ENCODE data around the gene SMAP1.

Gene SMAP1

GRCh38 chr6:70668499-70668812 lies 773 bp downstream of the SMAP1 start:
- TF ChIP-seq REST (IDR thresholded peaks at IDR 0.05; ENCODE audit: insufficient read depth in 1 of 2, low read depth in 2 of 2, low read length in 2 of 2) (no peak), SIN3A (IDR thresholded peaks at IDR 0.05; ENCODE audit: borderline replicate concordance, insufficient read depth, low read length) (no peak), POLR2AphosphoS5 (IDR thresholded peaks at IDR 0.05; ENCODE audit: low read depth, low read length) (no peak), FOXP2 (optimal IDR thresholded peaks at IDR 0.05; ENCODE audit: borderline replicate concordance, extremely low read depth, extremely low read length, insufficient read depth) (no peak), TAF1 (IDR thresholded peaks at IDR 0.05; ENCODE audit: borderline replicate concordance, insufficient read depth, low read length) (no peak)

GRCh38 chr6:70669133-70669532 lies 1.4 kb downstream of the SMAP1 start:
- TF ChIP-seq FOXP2 (optimal IDR thresholded peaks at IDR 0.05; ENCODE audit: borderline replicate concordance, extremely low read depth, extremely low read length, insufficient read depth): no peak
- no peak for TF ChIP-seq SIN3A (IDR thresholded peaks at IDR 0.05; ENCODE audit: borderline replicate concordance, insufficient read depth, low read length)
- no peak for TF ChIP-seq POLR2AphosphoS5 (IDR thresholded peaks at IDR 0.05; ENCODE audit: low read depth, low read length)
- no peak for TF ChIP-seq REST (IDR thresholded peaks at IDR 0.05; ENCODE audit: insufficient read depth in 1 of 2, low read depth in 2 of 2, low read length in 2 of 2)
- TF ChIP-seq TAF1 (IDR thresholded peaks at IDR 0.05; ENCODE audit: borderline replicate concordance, insufficient read depth, low read length): no peak

GRCh38 chr6:70672549-70672948 lies 4.9 kb downstream of the SMAP1 start:
- TF ChIP-seq FOXP2 (optimal IDR thresholded peaks at IDR 0.05; ENCODE audit: borderline replicate concordance, extremely low read depth, extremely low read length, insufficient read depth): no peak
- no peak for TF ChIP-seq REST (IDR thresholded peaks at IDR 0.05; ENCODE audit: insufficient read depth in 1 of 2, low read depth in 2 of 2, low read length in 2 of 2)
- TF ChIP-seq POLR2AphosphoS5 (IDR thresholded peaks at IDR 0.05; ENCODE audit: low read depth, low read length): no peak
- no peak for TF ChIP-seq TAF1 (IDR thresholded peaks at IDR 0.05; ENCODE audit: borderline replicate concordance, insufficient read depth, low read length)

- TF ChIP-seq FOXP2 (optimal IDR thresholded peaks at IDR 0.05; ENCODE audit: borderline replicate concordance, extremely low read depth, extremely low read length, insufficient read depth): no peak
- TF ChIP-seq SIN3A (IDR thresholded peaks at IDR 0.05; ENCODE audit: borderline replicate concordance, insufficient read depth, low read length): no peak
- no peak for TF ChIP-seq POLR2AphosphoS5 (IDR thresholded peaks at IDR 0.05; ENCODE audit: low read depth, low read length)
- no peak for TF ChIP-seq TAF1 (IDR thresholded peaks at IDR 0.05; ENCODE audit: borderline replicate concordance, insufficient read depth, low read length)
- no peak for TF ChIP-seq REST (IDR thresholded peaks at IDR 0.05; ENCODE audit: insufficient read depth in 1 of 2, low read depth in 2 of 2, low read length in 2 of 2)
These were observed 5.4 kb downstream of the SMAP1 start for GRCh38 chr6:70673054-70673453.

- TF ChIP-seq TAF1 (IDR thresholded peaks at IDR 0.05; ENCODE audit: borderline replicate concordance, insufficient read depth, low read length): no peak
- TF ChIP-seq FOXP2 (optimal IDR thresholded peaks at IDR 0.05; ENCODE audit: borderline replicate concordance, extremely low read depth, extremely low read length, insufficient read depth): no peak
- no peak for TF ChIP-seq REST (IDR thresholded peaks at IDR 0.05; ENCODE audit: insufficient read depth in 1 of 2, low read depth in 2 of 2, low read length in 2 of 2)
- no peak for TF ChIP-seq SIN3A (IDR thresholded peaks at IDR 0.05; ENCODE audit: borderline replicate concordance, insufficient read depth, low read length)
- no peak for TF ChIP-seq POLR2AphosphoS5 (IDR thresholded peaks at IDR 0.05; ENCODE audit: low read depth, low read length)
These were observed 5.9 kb downstream of the SMAP1 start for GRCh38 chr6:70673601-70674000.

All from PFSK-1 (cell line).